Measurements from ENCODE around the gene MPRIP.
"Not testable (repeated sequence)": the region's sequence is repeated elsewhere in the genome, so short reads cannot be mapped to it uniquely, and the experiment has no call there.

Gene MPRIP

GRCh38 chr17:17186551-17187505 is 144.6 kb downstream of the MPRIP start:
- DNase-seq (ENCODE audit: low spot score): no peak

DNA sequence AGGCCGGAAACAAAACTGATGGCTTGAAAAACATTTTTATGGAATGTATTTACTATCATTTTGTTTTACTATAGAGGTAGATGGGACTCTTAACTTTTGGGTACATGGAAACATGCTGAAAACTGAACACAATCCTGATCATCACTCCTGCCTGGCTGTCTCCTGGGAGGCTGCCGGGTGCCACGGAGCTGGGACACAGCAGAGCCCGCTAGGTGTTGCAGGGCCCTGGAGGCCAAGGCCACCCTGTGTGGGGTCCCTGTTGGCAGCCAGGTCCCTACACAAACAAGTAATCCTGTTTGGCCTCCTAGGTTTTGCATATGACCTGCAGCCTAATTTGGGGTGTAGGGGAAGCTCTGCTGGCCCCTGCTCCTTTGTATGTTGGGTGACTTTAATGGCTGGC is 146.3 kb downstream of the MPRIP start:
- DNase-seq (ENCODE audit: low spot score): no peak

DNA sequence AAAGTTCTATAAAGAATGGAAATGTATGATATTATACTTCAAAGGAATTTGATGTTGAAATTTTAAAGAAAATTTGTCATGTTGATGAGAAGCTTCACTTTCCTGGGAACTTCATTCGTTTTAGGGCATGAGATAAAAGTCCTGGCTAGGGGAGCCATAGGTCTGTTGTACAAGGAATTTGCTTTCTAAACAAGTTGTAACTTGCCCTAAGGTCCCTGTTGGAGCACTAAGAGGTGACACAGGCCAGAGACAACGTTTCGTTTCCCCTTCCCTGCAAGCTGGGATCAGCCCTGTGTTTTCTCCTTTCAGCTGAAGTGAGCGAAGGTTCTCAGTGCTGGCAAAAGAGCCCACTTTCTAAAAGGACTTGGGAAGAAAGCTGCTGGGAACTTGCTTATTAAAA is 147.3 kb downstream of the MPRIP start:
- DNase-seq (ENCODE audit: low spot score): no peak

- DNase-seq (ENCODE audit: low spot score): no peak
Observed at GRCh38 chr17:17190188-17190587, 147.9 kb downstream of the MPRIP start.

GRCh38 chr17:17191346-17191792 is 149.1 kb downstream of the MPRIP start:
- DNase-seq (ENCODE audit: low spot score): peak; percentile 81

DNA sequence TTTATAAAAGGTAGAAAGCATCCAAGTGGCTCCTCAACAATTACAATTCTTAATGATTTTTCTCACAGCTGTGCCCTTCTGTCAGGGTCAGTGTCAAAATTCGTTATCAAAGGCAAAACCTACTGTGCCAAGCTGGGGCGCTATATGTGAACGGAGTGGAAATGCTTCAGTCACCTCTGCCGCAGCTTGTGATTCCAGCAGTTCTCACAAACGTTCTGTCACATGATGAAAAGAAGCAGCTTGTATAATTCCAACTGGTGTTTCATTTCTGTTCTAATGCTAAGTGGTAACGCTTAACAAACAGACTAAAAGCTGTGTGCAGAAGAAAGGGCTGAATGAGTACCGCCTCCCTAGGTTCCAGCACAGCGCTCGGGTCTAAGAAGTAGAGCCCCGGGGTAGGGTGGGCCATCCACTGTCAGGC is 149.7 kb downstream of the MPRIP start:
- no peak for DNase-seq (ENCODE audit: low spot score)

- not testable (repeated sequence) for DNase-seq (ENCODE audit: low spot score)
Observed at GRCh38 chr17:17195466-17195865, 153.2 kb downstream of the MPRIP start.

DNA sequence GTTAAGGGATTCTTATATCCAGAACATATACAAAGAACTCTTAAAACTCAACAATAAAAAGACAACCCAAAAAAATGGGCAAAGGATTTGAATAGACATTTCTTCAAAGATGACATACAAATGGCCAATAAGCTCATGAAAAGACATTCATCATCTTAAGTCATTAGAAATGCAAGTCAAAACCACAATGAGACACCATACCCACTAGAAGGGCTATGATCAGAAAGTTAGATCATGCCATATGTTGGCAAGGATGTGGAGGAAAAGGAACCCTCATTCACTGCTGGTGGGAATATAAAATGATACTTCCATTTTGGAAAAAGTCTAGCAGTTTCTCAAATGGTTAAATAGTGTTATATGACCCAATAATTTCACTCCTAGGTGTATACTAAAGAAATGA is 154.5 kb downstream of the MPRIP start:
- no peak for DNase-seq (ENCODE audit: low spot score)

GRCh38 chr17:17198281-17198680 is 156.0 kb downstream of the MPRIP start:
- DNase-seq (ENCODE audit: low spot score): no peak

DNA sequence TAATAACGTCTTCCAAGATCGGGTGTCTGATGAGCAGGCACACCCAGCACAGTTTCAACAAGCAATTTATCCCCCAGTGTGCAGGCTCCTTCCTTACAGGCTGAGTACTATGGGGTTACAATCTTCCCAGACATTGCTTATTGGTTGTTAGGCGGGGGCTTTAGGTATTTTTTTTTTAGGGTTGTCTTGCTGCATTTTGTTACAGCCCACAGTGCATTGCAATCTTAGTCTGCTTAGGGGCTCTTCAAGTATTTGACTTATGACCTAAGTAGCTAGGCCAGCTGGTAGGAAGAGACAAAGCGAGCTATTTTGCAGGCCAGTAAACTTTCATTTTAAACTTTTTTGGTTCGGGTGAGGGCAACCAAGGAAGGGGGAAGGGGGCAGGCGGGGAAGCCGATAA is 158.1 kb downstream of the MPRIP start:
- DNase-seq (ENCODE audit: low spot score): no peak

DNA sequence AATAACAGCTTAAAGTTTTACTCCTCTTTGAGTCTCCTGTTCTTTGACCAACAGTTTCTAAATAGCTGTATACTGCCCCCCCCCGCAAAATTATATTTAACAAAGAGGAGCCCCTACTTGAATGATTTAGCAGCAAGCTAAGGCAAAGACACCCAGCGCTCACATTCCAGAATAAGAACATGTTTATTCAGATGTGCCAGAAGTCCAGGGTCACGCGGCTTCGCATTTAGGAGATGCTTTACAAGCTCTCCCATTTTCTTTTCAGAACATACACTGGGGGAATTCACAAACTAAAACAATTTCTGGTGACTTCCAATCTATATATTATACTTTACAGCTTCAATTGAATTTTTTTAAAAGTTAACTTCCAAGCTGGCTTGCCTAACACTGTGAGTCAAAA is 158.6 kb downstream of the MPRIP start:
- no peak for DNase-seq (ENCODE audit: low spot score)

- no peak for DNase-seq (ENCODE audit: low spot score)
Observed at GRCh38 chr17:17201271-17201670, 159.0 kb downstream of the MPRIP start.

DNA sequence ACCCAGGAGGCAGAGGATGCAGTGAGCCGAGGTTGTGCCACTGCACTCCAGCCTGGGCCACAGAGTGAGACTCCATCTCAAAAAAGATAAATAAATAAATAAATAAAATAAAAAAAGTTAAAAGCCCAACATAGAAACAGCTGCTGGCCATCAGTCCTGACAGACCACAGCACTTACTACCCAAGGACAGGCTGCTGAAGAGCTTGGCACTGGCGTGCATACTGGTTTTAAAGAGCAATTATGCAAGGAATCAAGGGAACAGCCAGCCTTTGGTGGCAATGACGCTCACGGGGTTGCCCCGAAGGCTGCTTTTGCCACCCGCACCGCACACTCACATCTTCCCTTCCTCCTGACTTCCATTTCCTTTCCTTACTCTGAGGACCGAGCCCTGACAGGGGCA is 159.7 kb downstream of the MPRIP start:
- DNase-seq (ENCODE audit: low spot score): no peak

GRCh38 chr17:17203173-17203730 is 161.0 kb downstream of the MPRIP start:
- no peak for DNase-seq (ENCODE audit: low spot score)

DNA sequence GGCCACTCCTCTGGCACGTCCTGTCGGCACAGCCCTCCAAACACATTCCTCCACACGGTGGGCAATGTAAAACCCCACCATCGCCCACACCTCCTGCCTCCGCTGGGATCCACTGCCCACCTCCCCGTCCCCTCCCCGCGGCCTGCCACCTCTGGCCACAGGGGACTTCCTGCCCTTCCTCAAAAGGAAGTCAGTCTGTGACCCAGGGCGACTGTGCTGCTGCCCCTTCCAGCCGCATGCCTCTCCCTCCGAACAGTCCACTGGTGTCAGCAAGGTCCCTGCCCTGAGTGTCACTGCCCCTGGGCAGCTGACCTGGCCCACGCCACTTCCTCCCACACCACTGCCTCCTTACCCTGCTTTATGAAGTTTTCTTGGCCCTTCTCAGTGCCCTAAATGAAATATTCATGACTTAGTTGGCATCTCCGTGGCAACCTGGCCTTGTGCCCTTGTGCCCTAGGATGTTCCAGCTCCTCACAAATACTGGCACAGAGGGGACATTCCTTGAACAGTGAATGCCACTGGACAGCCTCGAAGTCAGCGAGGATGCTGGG is 161.9 kb downstream of the MPRIP start:
- DNase-seq (ENCODE audit: low spot score): no peak

- no peak for DNase-seq (ENCODE audit: low spot score)
Observed at GRCh38 chr17:17204635-17205231, 162.5 kb downstream of the MPRIP start.

DNA sequence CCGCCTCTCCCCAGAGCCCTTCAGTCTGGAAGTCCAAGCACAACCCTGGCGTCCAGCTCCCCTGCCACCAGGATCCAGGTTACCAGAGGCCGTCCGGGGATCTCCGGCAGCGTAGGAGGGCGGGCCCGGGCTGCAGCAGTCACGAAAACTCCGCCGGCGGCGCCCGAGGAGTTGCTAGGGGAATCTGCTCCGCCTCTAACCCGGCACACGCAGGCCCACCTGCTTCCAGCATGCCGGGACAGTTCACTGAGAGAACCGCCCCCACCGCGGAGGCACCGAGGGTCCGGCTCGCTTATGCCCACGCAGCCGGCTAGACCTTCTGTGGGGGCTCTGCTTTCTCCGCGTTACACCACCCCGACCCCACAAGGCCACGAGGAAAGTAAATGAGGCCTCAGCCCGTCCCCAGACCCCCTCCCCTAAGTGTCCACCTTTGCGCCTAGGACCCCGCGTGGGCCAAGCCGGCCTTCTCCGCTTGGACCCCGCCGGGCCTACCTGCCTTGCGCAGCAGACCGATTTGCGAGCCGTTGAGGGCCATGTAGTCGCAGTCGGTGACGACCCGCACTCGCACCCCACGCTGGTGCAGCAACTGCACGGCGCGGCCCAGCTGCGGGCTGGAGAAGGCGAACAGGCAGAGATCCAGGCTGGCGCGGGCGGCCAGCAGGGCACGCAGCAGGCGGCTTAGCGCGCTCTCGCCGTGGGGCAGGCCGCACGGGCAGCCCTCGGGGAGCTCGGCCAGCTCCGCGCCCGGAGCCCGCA is 163.3 kb downstream of the MPRIP start:
- peak; percentile 89 for DNase-seq (ENCODE audit: low spot score)

GRCh38 chr17:17206124-17206912 is 164.1 kb downstream of the MPRIP start, which contains the start of gene PLD6:
PLD6 (minus strand) TSS chr17:17206333; CDS start chr17:17206286, 47 bp downstream.
- peak; percentile 86 for DNase-seq (ENCODE audit: low spot score)

DNA sequence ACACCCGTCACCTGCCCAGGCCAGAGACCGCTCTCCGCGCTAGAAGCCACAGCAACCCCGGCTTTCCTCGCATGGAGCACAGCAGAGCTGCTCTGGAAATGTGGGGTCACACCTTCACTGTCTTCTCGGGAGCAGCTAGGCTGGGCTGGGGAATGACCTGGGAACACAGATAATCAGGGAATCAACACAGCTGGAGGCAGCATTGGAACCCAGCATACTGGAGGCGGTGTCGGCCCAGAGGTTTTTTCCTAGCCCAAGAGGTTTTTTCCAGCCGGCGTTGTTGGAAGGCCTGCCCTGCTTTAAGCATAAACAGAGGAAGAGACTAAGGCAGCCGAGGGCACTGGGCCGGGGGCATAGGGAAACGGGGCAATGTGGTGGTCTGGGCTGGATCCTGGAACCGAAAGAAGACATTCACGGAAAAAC is 164.7 kb downstream of the MPRIP start:
- DNase-seq (ENCODE audit: low spot score): no peak

DNA sequence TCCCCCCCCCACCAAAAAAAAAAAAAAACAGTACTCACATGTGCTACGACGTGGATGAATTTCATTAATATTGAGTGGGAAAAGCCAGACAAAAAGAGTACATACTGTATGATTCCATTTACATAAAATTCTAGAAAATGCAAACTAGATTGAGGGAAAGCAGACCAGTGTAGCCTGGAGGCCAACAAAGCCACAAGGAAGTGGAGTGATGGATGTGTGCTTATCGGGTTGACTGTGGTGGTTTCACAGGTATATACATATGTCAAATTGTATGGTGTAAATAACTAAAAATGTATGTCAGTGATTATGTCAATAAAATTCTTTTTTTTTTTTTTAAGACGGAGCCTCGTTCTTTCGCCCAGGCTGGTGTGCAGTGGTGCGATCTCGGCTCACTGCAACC is 165.7 kb downstream of the MPRIP start:
- no peak for DNase-seq (ENCODE audit: low spot score)

- no peak for DNase-seq (ENCODE audit: low spot score)
Observed at GRCh38 chr17:17213775-17214174, 171.5 kb downstream of the MPRIP start.
